ENCODE data around the gene ERFE.
"Not testable (repeated sequence)": the region's sequence is repeated elsewhere in the genome, so short reads cannot be mapped to it uniquely, and the experiment has no call there.

The ERFE gene

GRCh38 chr2:238168196-238169047 lies 9.7 kb downstream of the ERFE start:
- no peak for DNase-seq (ENCODE audit: low read depth)

DNA sequence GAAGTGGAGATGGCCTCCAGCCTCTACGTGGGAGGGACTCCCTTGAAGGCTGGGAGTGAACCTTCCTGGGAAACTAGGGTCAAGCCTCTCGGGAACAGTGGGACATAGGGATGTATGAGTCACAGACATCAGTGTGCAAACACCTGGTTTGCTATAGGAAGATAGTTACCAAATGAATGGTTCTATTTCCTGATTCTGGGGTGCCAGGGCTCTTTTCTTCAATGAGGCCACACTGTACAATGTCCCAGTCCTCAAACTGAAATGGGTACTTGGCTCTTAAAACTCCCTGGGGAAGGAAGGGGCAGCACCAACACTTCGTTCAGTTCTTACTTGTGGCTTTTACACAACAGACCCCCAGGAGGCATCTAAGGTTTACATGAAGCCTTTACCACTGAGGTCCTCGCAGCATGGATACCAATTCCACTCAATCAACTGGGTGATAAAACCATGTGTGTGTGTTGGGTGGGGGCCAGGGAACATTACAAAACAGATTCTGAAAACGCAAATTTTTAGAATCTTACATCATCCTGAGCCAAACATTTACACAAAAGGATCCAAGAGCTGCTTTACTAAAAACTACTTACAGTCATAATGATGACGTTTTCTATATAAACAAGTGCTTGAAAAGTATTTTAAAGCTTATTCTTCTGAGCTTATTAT lies 10.4 kb downstream of the ERFE start:
- no peak for DNase-seq (ENCODE audit: low read depth)

DNA sequence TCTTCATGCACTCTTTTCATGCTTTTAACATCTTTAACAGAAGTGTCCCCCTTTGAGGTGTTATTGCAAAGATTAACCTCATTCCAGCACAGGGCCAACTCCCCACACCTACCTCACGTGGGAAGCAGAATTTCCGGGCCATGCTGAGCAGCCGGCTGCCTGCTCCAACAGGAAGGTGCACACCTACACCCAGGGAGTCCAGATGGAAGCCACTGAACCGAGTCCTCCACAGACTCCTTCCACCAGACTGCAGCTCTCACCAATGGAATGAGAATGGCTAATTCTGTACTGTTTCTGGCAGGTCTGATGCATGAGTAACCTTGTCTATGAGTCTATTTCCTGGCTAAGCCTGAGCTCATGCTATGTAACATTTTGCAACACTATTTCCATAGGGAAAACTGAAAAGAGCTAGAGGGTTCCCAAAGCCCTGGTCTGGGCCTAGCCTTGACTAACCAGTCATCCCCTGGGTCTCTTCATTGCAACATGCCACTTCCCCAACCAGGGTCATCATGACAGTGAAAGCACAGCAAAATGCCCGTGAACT lies 11.0 kb downstream of the ERFE start:
- no peak for DNase-seq (ENCODE audit: low read depth)

DNA sequence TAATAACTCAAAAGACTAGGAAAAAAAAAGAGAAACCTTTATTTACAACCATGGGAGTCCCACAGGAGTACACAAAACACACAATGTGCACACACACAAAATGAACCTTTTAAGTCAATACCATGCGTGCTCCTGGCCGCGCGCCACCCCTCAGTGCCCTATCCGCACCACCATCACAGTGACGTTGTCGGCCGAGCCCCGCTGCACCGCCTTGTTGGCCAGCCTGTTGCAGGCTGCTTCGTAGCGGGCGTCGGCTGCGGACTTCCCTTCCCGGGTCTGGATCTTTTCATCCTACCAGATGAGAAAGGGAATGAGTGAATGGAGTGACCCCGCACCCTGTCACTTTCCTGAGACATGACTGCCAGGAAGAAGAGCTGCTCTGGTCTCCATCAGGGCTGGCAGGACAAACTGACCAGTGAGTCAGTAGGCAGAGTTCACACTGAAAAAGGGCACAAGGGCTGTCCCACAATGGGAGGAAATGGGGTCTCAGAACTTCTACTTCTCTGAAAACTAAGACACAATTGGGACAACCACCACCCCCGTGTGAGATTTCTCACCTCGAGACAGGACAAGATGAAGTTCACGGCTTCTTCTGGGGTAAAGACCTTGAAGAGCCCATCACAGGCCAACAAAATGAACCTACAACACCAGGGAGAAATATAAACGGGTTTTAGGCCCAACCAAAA lies 11.8 kb downstream of the ERFE start:
- DNase-seq (ENCODE audit: low read depth), result no peak

DNA sequence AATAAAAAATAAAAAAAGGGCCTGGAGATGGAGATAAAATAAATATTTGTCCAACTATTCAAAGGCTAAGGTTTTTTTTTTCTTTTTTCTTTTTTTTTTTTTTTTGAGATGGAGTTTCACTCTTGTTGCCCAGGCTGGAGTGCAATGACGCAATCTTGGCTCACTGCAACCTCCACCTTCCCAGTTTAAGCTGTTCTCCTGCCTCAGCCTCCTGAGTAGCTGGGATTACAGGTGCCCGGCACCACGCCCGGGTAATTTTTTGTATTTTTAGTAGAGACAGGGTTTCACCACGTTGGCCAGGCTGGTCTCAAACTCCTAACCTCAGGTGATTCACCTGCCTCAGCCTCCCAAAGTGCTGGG lies 12.3 kb downstream of the ERFE start:
- DNase-seq (ENCODE audit: low read depth), result not testable (repeated sequence)

DNA sequence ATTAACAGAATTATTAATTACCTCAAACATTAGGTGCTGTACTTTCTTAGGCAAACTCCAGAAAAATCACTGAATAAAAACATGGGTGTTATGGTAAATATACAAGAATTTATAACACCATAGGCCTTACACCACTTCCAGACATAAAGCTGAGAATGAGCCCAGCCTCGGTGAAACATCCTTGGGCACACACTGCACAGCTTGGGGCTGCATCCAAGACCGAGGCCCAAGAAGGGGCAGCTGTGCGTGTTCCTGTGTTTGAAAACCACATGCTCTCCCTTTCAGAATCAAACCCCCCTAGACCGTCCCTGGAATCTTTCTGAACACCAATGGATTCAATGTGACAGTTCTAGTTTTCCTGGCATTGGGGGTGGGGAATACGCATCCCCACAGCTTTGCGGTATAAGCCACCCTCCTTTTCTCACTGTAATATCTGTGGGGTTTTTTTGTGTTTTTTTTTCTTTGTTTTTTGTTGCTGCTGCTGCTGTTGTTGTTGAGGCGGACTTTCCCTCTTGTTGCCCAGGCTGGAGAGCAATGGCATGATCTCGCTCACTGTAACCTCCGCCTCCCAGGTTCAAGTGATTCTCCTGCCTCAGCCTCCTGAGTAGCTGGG lies 12.9 kb downstream of the ERFE start:
- no peak for DNase-seq (ENCODE audit: low read depth)

DNA sequence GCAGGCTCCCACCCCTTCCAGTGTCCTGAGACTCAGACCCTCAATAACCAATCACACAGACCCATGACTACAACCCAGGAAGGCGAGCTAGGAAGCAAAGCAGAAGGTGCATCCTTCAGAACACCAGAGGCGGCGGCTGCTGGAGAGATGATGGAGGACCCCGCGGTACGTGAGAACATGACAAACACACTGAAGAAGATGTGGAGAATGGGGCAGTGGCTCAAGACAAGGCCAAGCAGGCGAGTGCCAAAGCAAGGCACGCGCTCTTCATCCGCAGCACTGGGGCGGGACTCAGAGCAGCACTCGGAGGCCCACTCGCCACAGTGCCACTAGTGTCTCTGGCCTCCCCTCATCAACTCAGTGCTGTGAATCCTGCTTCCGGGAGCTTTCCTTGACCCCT lies 13.7 kb downstream of the ERFE start:
- no peak for DNase-seq (ENCODE audit: low read depth)

GRCh38 chr2:238173692-238174091 lies 14.9 kb downstream of the ERFE start:
- DNase-seq (ENCODE audit: low read depth), result no peak

DNA sequence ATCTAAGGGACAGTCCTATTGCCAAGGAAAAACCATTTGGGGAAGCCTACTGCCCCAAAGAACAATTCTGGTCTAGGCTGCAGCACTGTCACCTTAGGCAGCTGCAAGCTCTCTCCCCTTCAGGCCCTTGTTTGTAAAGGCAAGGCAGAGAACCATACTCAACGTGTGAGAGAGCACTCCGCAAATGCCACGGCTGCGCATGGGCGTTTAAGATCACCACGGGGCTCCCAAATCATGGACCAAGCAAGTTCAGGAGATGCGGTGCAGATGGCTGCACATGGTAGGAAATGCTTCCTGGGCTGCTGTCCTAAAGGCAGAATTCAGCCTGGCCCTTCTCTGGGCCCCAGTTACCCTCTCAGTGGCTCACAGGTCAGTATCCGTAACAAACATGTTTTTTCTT lies 15.5 kb downstream of the ERFE start:
- DNase-seq (ENCODE audit: low read depth), result no peak

DNA sequence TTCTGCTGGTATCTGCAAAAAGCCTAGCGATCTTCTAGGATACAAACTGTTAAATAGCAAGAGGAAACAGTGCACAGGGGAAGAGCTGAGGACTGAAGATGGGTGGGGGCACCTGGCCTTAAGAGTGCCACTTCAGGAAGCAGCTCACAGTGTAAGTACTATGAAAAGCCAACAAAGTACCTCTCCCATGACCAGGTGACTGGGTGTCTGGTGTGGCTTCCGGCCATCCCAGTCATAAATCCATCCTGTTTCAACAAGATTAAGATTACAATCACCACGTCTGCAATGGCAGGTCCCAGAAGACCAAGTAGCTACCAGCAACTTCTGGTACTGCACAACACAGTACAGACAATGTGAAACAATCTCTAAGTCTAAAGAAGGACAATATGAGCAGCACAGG lies 15.9 kb downstream of the ERFE start:
- DNase-seq (ENCODE audit: low read depth), result no peak

GRCh38 chr2:238176613-238177012 lies 17.8 kb downstream of the ERFE start:
- no peak for DNase-seq (ENCODE audit: low read depth)

- no peak for DNase-seq (ENCODE audit: low read depth)
These were observed 21.8 kb downstream of the ERFE start for GRCh38 chr2:238180554-238180953.

- no peak for DNase-seq (ENCODE audit: low read depth)
These were observed 23.6 kb downstream of the ERFE start for GRCh38 chr2:238182362-238182761.

DNA sequence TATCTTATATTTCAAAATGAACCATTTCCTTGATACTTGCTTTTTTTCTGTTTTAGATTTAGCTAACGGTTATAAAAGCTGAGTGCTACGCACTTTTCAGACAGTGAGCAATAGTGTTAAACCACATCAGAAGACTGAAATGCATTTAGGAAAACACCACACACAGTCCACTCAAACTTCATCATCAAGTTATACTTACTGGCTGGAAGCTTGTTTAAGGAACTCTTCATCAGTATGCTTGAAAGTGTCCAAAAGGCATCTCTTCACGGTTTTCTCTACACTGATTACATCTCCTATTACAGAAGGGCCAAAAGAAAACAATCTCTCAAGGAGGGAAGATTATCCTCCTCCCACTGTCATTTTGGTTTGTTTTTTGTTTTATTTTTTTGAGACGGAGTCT lies 25.1 kb downstream of the ERFE start:
- DNase-seq (ENCODE audit: low read depth), result no peak

DNA sequence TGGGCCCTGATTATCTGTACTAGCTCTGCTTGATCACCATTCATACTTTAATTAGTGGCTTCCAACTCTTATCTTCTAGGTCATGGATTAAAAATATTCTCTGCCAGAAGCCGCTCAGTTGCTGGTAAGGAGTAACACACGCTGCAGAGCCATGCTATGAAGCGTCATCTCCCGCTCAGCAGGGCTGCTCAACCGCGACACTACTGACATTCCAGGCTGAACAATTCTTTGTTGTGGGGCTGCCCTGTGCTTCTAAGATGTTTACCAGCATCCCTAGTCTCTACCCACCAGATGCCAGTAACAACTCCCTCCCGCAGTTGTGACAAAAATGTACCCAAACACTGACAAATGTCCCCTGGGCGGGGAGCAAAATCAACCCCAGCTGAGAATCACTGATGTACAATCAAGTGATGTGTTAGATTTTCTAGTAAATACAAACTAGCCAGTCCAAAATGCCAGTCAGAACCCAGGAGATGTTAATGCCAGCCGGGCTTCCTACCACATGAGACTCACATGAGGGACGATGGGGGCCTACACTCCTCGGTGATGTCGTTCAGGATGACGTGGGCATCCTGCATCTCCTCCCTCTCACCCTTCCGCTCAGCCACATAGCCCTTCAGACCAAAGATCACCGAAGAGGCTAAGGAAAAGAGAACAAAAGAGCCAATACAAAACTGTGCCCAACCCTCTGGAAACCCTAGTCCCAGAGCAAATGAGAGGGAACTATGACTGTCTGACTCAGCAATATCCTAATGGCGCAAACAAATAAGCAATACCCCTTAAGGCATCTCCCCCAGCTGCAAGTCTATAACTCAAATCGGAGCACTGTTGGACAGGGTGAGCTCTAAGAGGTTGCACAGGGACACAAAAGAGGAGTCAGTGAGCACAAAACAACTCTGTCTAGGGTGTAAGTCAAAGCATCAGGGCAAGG lies 29.1 kb downstream of the ERFE start:
- DNase-seq (ENCODE audit: low read depth), result no peak

- no peak for DNase-seq (ENCODE audit: low read depth)
These were observed 31.7 kb downstream of the ERFE start for GRCh38 chr2:238190445-238190844.

DNA sequence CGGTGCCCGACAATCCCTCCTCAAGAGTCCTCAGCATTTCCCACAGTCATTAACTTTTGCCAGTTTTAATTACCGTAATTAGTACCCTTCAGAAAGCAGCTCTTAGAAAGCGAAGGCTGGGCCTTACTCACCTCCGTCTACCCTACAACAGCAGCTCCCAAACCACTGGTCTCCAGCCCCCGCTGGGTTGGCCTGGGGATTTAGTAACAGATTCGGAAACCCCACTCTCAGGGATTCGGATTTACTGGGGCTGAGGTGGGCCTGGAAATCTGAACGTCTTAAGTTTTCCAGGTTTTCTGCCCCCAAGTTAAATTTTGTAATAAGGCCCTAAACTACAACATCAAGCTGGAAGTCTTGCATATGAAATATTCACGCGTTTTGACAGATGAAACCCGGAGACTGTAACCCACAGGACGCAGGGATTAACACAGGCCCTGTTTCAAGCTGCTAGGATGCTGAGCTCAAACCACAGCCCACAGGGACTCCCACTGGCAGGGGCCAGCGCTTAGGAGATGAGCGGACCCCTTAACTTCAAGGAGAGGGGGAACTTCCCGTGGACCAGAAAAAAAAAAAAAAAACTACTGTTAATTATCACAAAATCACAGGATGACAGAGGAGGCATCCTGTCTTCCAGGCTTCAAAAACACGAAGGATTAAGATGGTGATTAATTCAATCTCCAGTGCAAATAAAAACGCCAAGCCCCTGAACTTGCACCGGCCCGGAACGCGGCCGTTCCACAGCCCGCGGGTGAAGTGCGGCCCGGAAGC lies 43.7 kb downstream of the ERFE start:
- peak; percentile 8 for DNase-seq (ENCODE audit: low read depth)

GRCh38 chr2:238203094-238203972 lies 44.6 kb downstream of the ERFE start, which contains the start of gene ILKAP:
Gene ILKAP, minus strand, starts transcription at chr2:238203695. Its CDS starts 142 bp downstream, at chr2:238203553.
- peak; percentile 81 for DNase-seq (ENCODE audit: low read depth)

- DNase-seq (ENCODE audit: low read depth), result no peak
These were observed 45.4 kb downstream of the ERFE start for GRCh38 chr2:238203973-238204683.

Measured in activated gamma-delta T cell treated with anti-CD3 and anti-CD28 coated beads, Interleukin-2, amount 50 U/mL, for 16 hours (primary cell).